HUES64 (cell line): ENCODE results near the gene COL4A1.
A peak's percentile ranks its signal among the peaks of the same experiment; 100 is the strongest.

ENCODE experiments used
- H3K27ac ChIP-seq: 2 replicates; pipeline ENCODE4 v1.7.0; 2013; ENCODE audit warnings: low read depth, low read length, inconsistent platforms
- H3K27me3 ChIP-seq: 2 replicates; pipeline ENCODE4 v1.6.1; 2013; ENCODE audit warnings: mild to moderate bottlenecking, low read length; ENCODE audit not compliant: insufficient read depth
- H3K36me3 ChIP-seq: 2 replicates; pipeline ENCODE4 v1.6.1; 2013; ENCODE audit warnings: mild to moderate bottlenecking, low read length; ENCODE audit not compliant: insufficient read depth
- H3K4me1 ChIP-seq: 2 replicates; pipeline ENCODE4 v1.6.1; 2013; ENCODE audit warnings: mild to moderate bottlenecking, low read length, moderate library complexity; ENCODE audit not compliant: insufficient read depth
- H3K4me3 ChIP-seq: 2 replicates; pipeline ENCODE4 v1.5.1; 2013; ENCODE audit warnings: mild to moderate bottlenecking, low read length, moderate library complexity
- H3K9ac ChIP-seq: 2 replicates; pipeline ENCODE4 v1.6.1; 2013; ENCODE audit warnings: mild to moderate bottlenecking, low read depth, low read length
- H3K9me3 ChIP-seq: 2 replicates; pipeline ENCODE4 v1.6.1; 2013; ENCODE audit warnings: low read depth, low read length; ENCODE audit not compliant: insufficient read depth
- WGBS: fragments of 150-250, 120-280 bp; methylation state at CpG from one replicate; pipeline ENCODE4 v1.1.7; 2013; ENCODE audit warnings: missing lambda C conversion rate; 5-methylcytosine and 5-hydroxymethylcytosine counted together

COL4A1 gene

DNA sequence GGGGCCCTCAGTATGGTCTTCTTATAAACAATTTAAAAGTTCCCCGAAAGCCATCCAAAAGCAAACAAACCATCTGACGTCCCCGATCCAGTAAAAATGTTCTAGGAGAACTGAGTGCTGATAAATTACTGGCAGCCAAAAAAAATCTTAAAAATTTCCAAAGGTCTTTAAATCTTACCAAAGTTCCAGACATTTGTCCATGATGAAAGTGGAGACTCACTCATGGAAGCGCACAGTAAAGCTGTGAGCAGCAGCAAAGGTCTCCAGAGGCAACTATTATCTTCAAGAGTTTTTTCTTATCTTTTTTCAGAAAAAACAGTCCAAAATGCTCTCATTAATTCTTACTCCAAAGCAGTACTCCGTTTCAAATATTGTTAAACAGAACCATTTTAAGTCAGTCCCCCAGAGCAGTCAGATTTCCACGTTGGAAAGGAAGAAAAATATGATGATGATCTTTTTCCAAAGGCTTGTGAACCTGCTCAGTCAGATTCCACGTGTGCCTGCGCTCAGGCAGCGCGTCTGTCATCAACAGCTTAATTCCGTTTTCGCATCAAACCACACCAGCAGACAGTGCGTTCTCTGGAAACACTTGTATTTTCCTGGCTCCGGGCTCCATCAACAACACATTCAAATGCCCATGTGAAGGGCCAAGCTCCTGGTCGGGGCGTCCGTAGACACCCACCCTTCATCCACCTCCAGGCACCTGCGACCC is 85.4 kb downstream of the COL4A1 start:
- WGBS, result 94% methylated on average over 18 of the region's 18 CpGs
- Histone ChIP-seq H3K9ac (no peak overlapping the region; the same call in 1 of the 2 replicates), H3K27ac (no peak overlapping the region)

DNA sequence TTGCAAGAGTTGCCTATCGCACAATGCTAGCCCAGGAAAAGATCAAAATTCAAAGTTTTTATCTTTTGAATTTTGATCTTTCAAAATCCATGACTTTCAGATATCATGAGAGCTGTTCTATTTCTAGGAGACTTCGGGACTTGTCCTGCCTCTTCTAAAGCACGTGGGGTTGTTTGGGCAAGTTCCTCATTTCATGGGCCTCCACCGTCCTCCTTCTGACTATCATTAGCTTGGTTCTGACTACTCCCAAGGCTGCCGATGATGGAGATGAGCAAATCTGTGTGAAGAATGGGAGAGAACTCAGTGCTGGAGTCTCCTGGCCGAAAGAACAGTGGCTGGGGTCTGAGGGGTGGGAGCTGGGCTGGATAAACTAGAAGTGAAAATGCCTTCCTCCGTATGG is 86.5 kb downstream of the COL4A1 start:
- no peak overlapping the region for H3K27ac ChIP-seq
- no peak overlapping the region for H3K4me3 ChIP-seq
- H3K4me1 ChIP-seq, result peaks cover 5% of the 10 kb centered on the region; the same call in 1 of the 2 replicates
- H3K36me3 ChIP-seq, result no peaks in the 10 kb centered on the region
- no peaks in the 10 kb centered on the region for H3K9me3 ChIP-seq
- no peak overlapping the region for H3K9ac ChIP-seq
- WGBS, result 95% methylated on average over 7 of the region's 7 CpGs
- no peaks in the 10 kb centered on the region for H3K27me3 ChIP-seq

More for the DNA sequence above, 85.4 kb downstream of the COL4A1 start:
- Histone ChIP-seq H3K27me3 (no peaks in the 10 kb centered on the region), H3K9me3 (no peaks in the 10 kb centered on the region), H3K4me1 (no peaks in the 10 kb centered on the region), H3K36me3 (no peaks in the 10 kb centered on the region), H3K4me3 (no peak overlapping the region)

DNA sequence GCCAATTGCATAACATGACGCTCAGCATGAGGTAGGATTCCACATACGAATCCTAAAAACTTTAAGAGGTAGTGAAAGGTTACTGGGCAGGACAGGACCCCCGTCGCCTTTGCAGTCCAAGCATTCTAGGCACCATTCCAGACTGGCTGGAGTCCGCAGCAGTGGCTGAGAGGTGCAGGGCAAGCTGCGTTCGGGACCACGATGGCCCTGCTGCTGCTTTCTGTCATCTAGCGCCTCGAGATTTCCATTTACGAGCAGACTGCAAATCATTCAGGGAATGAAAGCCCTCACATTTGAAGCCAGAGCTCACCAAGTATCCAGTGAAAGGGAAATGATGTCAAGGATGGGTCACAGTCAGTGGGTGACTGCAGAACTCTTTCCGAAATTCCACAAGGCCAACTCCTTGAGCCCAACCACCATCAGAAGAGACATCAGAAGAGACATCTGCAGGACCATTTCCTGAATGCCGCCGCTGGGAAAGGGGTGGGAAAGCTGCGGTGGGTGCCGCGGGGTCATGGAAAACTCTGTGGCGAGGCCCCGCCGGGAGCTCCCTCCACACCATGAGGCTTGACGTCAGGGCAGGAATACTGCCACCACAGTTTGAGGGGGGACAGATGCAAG is 88.3 kb downstream of the COL4A1 start:
- Histone ChIP-seq H3K36me3 (no peaks in the 10 kb centered on the region), H3K27me3 (no peaks in the 10 kb centered on the region), H3K4me1 (peaks cover 7% of the 10 kb centered on the region; the same call in 1 of the 2 replicates), H3K4me3 (no peak overlapping the region), H3K9ac (no peak overlapping the region), H3K27ac (no peak overlapping the region), H3K9me3 (no peaks in the 10 kb centered on the region)
- 94% methylated on average over 21 of the region's 21 CpGs for WGBS

DNA sequence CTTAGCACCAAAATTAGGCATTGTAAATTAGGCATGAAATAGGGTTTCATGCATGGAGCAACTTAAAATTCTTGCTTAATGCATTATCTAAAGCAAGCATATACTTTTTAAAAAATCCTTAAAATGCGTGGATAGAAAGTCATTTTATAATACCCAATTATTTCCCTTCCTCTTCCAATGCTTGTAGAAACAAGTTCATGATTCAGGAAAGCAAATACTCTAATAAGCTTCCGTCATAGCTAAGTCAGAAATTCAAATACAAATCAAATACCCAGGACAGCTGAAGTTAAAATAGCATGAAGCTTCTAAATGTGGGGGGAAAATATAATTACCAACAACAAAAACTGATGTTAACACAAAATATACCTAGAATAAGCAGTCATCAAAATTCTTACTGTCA is 89.1 kb downstream of the COL4A1 start:
- H3K27ac ChIP-seq, result no peak overlapping the region
- H3K4me1 ChIP-seq, result peaks cover 10% of the 10 kb centered on the region; the same call in 1 of the 2 replicates
- H3K9me3 ChIP-seq, result no peaks in the 10 kb centered on the region
- WGBS, result 95% methylated on average over 2 of the region's 2 CpGs
- H3K36me3 ChIP-seq, result 0 out of 2 replicates have a peak, but pooled peaks cover 2% of the 10 kb centered on the region
- H3K9ac ChIP-seq, result no peak overlapping the region
- H3K4me3 ChIP-seq, result no peak overlapping the region
- no peaks in the 10 kb centered on the region for H3K27me3 ChIP-seq

DNA sequence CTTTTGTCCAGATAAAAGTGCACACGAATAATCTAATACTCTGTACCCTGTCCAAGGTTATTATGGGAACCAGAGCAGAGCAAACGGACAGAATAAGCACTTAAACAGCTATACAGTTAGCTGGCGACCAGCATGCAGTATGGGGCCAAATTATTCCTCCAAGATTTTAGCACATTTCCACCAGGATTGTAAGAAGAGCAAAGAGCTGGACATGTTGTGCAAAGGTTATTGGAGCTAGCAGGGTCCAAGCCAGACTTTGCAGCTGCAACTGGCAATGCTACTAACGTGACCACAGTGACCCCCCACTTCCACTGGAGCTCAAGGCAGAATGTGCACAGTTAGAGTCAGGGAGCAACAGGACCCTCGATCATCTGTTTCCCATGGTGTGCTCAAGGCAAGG is 89.9 kb downstream of the COL4A1 start:
- H3K4me3 ChIP-seq, result no peak overlapping the region
- WGBS, result 92% methylated on average over 5 of the region's 5 CpGs
- no peak overlapping the region for H3K9ac ChIP-seq

DNA sequence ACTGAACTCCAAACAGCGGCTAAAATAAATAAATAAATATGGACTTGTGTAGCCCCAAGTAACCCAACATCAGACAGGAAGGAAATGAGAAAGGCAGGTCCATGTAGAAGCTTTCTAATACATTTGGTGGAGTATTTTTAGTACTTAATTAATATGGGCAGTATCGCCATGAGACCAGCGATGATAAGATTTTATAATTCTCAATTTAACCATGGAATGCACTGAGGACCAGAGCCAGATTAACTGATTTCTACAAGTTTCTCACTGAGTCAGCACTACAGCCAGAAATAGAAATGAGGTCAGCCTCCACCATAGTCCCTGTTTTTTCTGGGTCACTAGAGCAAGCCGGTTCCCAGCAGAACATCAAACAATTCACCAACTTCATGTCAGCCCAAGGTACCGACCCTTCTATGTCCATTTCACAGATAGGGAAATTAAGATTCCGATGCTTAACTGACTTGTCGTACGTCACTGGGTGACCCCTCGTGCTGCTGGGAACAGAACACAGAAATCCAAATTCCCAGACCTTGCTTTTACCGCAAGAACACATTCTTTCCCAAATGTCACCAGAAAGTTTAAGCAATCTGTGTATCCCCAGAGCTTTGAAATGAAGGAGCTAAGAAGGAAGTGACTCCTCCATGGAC is 90.4 kb downstream of the COL4A1 start:
- Histone ChIP-seq H3K27ac (no peak overlapping the region), H3K9me3 (no peaks in the 10 kb centered on the region), H3K9ac (no peak overlapping the region), H3K4me3 (no peak overlapping the region), H3K4me1 (peaks cover 10% of the 10 kb centered on the region; the same call in 1 of the 2 replicates), H3K36me3 (peaks cover 14% of the 10 kb centered on the region; the same call in 1 of the 2 replicates), H3K27me3 (no peaks in the 10 kb centered on the region)
- WGBS, result 94% methylated on average over 10 of the region's 10 CpGs

More for the DNA sequence above, 89.9 kb downstream of the COL4A1 start:
- Histone ChIP-seq H3K9me3 (no peaks in the 10 kb centered on the region), H3K27ac (no peak overlapping the region), H3K27me3 (no peaks in the 10 kb centered on the region), H3K36me3 (peaks cover 9% of the 10 kb centered on the region; the same call in 1 of the 2 replicates), H3K4me1 (peaks cover 10% of the 10 kb centered on the region; the same call in 1 of the 2 replicates)

DNA sequence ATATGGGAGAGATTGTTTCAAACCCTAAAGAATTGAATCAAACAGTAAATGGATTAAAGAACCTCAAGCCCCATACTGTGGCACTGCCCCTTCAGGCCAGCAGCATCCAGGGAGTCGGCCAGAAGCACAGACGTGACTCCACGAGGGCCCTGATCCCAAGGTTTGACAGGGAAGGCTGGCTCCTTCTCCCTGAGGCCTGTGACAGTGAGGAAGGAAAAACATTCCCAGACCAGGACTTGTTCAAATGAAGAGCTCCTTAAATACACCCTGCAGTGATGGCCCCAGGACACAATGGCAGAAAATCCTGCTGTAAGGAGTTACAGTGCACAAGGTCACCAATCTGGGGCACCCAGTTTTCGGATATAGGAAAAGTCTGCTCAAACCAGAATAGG is 91.0 kb downstream of the COL4A1 start:
- Histone ChIP-seq H3K27ac (no peak overlapping the region), H3K9me3 (no peaks in the 10 kb centered on the region), H3K4me3 (no peak overlapping the region), H3K27me3 (no peaks in the 10 kb centered on the region), H3K9ac (no peak overlapping the region), H3K36me3 (peaks cover 18% of the 10 kb centered on the region; the same call in 1 of the 2 replicates), H3K4me1 (peaks cover 10% of the 10 kb centered on the region; the same call in 1 of the 2 replicates)
- WGBS, result 83% methylated on average over 4 of the region's 4 CpGs

DNA sequence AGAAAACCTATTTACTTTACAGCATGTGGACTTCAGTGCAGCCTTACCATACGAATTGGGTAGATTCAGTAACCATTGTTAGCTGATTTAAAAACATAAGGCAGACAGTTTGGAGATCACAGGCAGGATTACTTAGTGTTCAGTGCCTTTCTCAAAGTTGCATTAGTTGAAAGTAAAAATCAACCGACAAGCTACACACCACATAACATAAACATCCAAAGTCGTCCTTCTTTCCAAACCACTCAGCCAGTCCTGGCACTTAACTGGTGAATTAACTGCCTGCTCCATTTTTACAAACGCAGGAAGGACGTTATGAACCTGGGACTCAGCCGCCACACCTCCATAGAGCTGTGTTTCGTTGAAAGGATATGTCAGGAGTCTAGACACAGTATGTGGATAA is 91.4 kb downstream of the COL4A1 start:
- Histone ChIP-seq H3K4me1 (peaks cover 10% of the 10 kb centered on the region; the same call in 1 of the 2 replicates), H3K4me3 (no peak overlapping the region), H3K27ac (no peak overlapping the region), H3K9ac (no peak overlapping the region), H3K9me3 (no peaks in the 10 kb centered on the region), H3K27me3 (no peaks in the 10 kb centered on the region), H3K36me3 (peaks cover 18% of the 10 kb centered on the region; the same call in 1 of the 2 replicates)
- WGBS, result 89% methylated on average over 7 of the region's 7 CpGs

DNA sequence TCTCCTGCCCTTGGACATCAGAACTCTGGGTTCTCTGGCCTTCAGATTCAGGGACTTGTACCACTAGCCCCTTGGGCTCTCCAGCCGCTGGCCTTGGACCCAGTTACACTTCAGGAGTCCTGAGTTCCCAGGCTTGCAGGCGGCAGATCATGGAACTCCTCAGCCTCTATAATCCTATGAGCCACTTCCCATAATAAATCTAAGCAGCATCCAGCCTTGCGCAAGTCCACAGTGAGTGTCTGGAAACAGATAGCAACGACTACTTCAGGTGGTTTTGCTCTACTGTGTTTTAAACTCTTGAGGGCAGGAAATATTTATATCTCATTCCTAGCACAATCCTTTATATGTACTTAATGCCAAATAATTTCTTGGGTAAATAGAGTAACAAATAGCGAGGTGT is 92.3 kb downstream of the COL4A1 start:
- H3K9me3 ChIP-seq, result no peaks in the 10 kb centered on the region
- H3K9ac ChIP-seq, result no peak overlapping the region
- H3K27ac ChIP-seq, result no peak overlapping the region
- H3K27me3 ChIP-seq, result no peaks in the 10 kb centered on the region
- 95% methylated on average over 5 of the region's 5 CpGs for whole genome bisulfite sequencing
- no peak overlapping the region for H3K4me3 ChIP-seq
- H3K36me3 ChIP-seq, result peaks cover 26% of the 10 kb centered on the region
- peaks cover 10% of the 10 kb centered on the region; the same call in 1 of the 2 replicates for H3K4me1 ChIP-seq

DNA sequence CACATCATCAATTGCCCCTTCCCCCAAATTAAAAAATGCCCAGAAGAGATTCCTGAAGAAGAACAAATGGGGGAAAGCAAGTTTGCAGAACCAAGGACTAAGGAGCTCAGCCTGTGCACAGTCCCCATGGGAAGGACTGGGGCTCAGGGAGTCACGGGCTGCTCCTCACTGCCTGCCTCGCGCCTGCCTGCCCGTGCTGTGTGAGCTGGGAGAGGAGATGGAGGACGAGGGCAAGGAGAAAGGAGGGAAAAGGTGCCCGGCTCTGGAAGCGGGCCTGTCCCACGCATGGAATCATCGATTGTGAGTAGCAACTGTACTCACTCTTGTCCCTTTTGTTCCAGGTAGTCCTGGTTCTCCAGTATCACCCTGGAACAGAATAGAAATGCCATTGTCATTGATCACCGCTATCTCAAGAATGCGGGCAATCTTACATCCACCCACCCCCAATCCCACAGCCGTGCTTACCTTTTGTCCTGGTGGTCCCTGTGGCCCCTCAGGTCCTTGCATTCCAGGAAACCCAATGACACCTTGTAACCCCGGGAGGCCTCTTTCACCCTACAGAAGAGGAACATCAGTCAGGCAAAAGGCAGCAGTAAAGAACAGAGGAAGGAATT is 93.4 kb downstream of the COL4A1 start:
- Histone ChIP-seq H3K27me3 (no peaks in the 10 kb centered on the region), H3K9ac (peak overlapping the region; percentile 39; the same call in 1 of the 2 replicates), H3K36me3 (peaks cover 35% of the 10 kb centered on the region), H3K9me3 (no peaks in the 10 kb centered on the region), H3K4me1 (peaks cover 10% of the 10 kb centered on the region; the same call in 1 of the 2 replicates), H3K4me3 (no peak overlapping the region), H3K27ac (peak overlapping the region; percentile 55)
- WGBS, result 86% methylated on average over 13 of the region's 13 CpGs
